ENCODE data around the gene RNF157. TPM values are rescaled to one million over a fixed set of nuclear protein-coding genes. Genes with fewer than 3 reads are reported as not detected.
A peak's percentile ranks its signal among the peaks of the same experiment; 100 is the strongest.

Gene RNF157
- total and polyA plus RNA-seq, 9 of the 15 experiments (the other 6 are each of a cell fraction or from before 2014, with no cell fraction given), result 8.1 to 31.7 (median 20.8) TPM

GRCh38 chr17:76179496-76180467 lies 60.5 kb downstream of the RNF157 start (continued):
- TF ChIP-seq ZNF592 (IDR thresholded peaks at IDR 0.05), result peak; percentile 89
- TF ChIP-seq BRD9 (IDR thresholded peaks at IDR 0.05; ENCODE audit: low read depth, partially characterized antibody), result peak; percentile 75
- TF ChIP-seq PBX2 (CRISPR knock-in tag; IDR thresholded peaks at IDR 0.05; ENCODE audit: low read depth), result no peak
- no peak for TF ChIP-seq PBX2 (tag; conservative IDR thresholded peaks at IDR 0.05; ENCODE audit: low read depth)
- 0 out of 2 replicates have a peak, but pooled peaks have one; percentile 44 for TF ChIP-seq GTF2E2 (tag; IDR thresholded peaks at IDR 0.05)
- TF ChIP-seq MIER1 (IDR thresholded peaks at IDR 0.05; ENCODE audit: low read depth), result no peak
- TF ChIP-seq DMBX1 (CRISPR knock-in tag; IDR thresholded peaks at IDR 0.05; ENCODE audit: borderline replicate concordance), result peak; percentile 72; the same call in 1 of the 2 replicates
- no peak for TF ChIP-seq SFPQ (IDR thresholded peaks at IDR 0.05; ENCODE audit: low read depth, low read length)
- no peak for TF ChIP-seq NR2C1 (IDR thresholded peaks at IDR 0.05)
- TF ChIP-seq NR2C1 (tag; IDR thresholded peaks at IDR 0.05), result peak; percentile 63
- no peak for TF ChIP-seq CSDE1 (IDR thresholded peaks at IDR 0.05)
- TF ChIP-seq AFF1 (IDR thresholded peaks at IDR 0.05; ENCODE audit: low read depth in 1 of 2, partially characterized antibody in 2 of 2), result peak in 1 of 2 experiments; percentile 62
